ENCODE data around the gene MLH3.

DNA sequence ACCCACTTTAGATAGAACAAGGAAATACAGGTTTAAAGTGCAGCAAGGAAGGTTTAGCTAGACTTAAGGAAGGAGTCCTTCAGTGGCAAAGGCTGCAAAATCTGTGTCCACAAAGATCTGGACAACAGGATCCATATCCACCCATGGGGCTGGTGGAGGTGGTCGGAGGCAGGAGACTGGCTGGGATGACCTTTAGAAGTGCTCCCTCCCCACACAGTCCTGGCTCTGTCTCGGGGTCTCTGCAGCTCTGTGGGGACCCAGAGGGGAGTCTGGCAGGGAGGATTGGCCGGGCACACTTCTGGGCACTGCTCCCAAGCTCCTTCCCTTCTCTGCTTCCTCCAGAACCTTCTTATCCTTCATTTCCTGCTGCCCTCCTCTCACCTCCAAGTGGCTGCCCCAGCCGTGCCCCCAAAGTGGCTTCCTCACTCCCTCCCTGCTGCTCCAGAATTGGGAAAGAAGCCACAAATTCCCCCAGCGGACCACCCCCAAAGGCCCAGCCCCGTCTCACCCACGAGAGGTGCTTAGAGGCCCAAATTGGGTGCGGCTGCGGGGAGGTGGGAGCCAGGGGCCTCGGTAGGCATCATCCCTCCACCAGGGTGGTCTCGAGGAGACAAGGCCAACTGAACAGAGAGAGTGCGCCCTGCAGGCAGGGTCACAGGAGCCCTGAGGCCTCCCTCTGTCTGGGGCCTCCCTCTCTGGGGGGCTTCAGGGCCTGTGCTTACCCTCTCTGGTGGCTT lies 73.9 kb downstream of the MLH3 start:
- no peak for TF ChIP-seq CTCF (optimal IDR thresholded peaks at IDR 0.05 in 1 of 3, IDR thresholded peaks at IDR 0.05 in 1 of 3, conservative IDR thresholded peaks at IDR 0.05 in 1 of 3; ENCODE audit: extremely low read depth in 1 of 3, insufficient read depth in 2 of 3, low read length in 3 of 3)
- TF ChIP-seq EZH2 (IDR thresholded peaks at IDR 0.05; ENCODE audit: low read length): no peak

All from keratinocyte (primary cell).